GM18909 (cell line): ENCODE data around the gene LCN6.
"Not testable (repeated sequence)": the region's sequence is repeated elsewhere in the genome, so short reads cannot be mapped to it uniquely, and the experiment has no call there.

Experiments used
- ATAC-seq: cut with Tn5 transposase; IDR thresholded peaks from one replicate; pipeline ENCODE4 v1.9.1; 2021; ENCODE audit warnings: mild to moderate bottlenecking; ENCODE audit not compliant: unreplicated experiment, poor library complexity

Gene LCN6

GRCh38 chr9:136784249-136784996 lies 36.1 kb upstream of the LCN6 start:
- ATAC-seq: no peak

- ATAC-seq: no peak
These were observed 34.1 kb upstream of the LCN6 start for GRCh38 chr9:136782452-136782851.

- ATAC-seq: no peak
These were observed 31.5 kb upstream of the LCN6 start for GRCh38 chr9:136779808-136780207.

GRCh38 chr9:136777359-136777758 lies 29.0 kb upstream of the LCN6 start:
- ATAC-seq: no peak

GRCh38 chr9:136776947-136777346 lies 28.6 kb upstream of the LCN6 start:
- ATAC-seq: no peak

GRCh38 chr9:136775191-136775590 lies 26.9 kb upstream of the LCN6 start:
- ATAC-seq: no peak

- ATAC-seq: no peak
These were observed 26.2 kb upstream of the LCN6 start for GRCh38 chr9:136774416-136775045.

- ATAC-seq: no peak
These were observed 25.2 kb upstream of the LCN6 start for GRCh38 chr9:136773386-136774044.

GRCh38 chr9:136771907-136772415 lies 23.6 kb upstream of the LCN6 start:
- no peak for ATAC-seq

GRCh38 chr9:136769710-136770191 lies 21.4 kb upstream of the LCN6 start:
- ATAC-seq: no peak

- not testable (repeated sequence) for ATAC-seq
These were observed 18.2 kb upstream of the LCN6 start for GRCh38 chr9:136766410-136767120.

GRCh38 chr9:136765745-136766409 lies 17.6 kb upstream of the LCN6 start:
- not testable (repeated sequence) for ATAC-seq

GRCh38 chr9:136765041-136765440 lies 16.7 kb upstream of the LCN6 start:
- no peak for ATAC-seq

- no peak for ATAC-seq
These were observed 16.1 kb upstream of the LCN6 start, which contains the start of gene LCN15 for GRCh38 chr9:136764301-136764891. Gene LCN15, minus strand, starts transcription at chr9:136764518. Its CDS starts 30 bp downstream, at chr9:136764488.

- ATAC-seq: no peak
These were observed 15.3 kb upstream of the LCN6 start for GRCh38 chr9:136763649-136764035.

- no peak for ATAC-seq
These were observed 14.8 kb upstream of the LCN6 start for GRCh38 chr9:136762915-136763648.

- ATAC-seq: no peak
These were observed 13.9 kb upstream of the LCN6 start for GRCh38 chr9:136762221-136762691.

- ATAC-seq: no peak
These were observed 13.2 kb upstream of the LCN6 start for GRCh38 chr9:136761545-136761981.
